ENCODE results near the gene BCAS3. TPM values are rescaled to one million over a fixed set of nuclear protein-coding genes. Genes with fewer than 3 reads are reported as not detected.

BCAS3 gene
- total RNA-seq, 3 donors from 2014 or later: 21.6 to 33.4 (median 32.1) TPM

DNA sequence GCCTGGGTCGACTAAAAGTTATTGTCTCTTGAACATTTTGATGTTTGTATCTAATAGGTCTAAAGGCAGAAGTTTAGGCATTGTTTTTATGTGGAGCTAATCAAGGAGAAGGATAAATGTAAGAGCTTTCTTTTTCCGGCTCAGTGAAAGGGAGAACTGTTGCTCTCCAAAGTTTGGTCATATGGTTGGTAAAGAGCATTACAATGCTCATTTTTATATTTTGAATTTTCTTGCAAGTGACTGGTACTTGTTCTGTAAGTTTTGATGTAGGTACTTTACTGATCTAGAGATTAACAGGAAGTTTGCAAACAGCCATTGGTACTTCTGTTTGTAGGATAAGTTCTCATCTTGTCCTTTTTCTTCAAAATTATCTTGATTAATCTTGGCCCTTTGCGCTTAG, 30.9 kb upstream of the BCAS3 start:
- intact Hi-C loops (cut with DNase I, micrococcal nuclease): no loop called here
- Histone ChIP-seq H3K4me1 (ENCODE audit: low read depth) (no peaks in the 10 kb centered on the region), H3K9me3 (no peaks in the 10 kb centered on the region), H3K36me3 (ENCODE audit: low read depth) (no peaks in the 10 kb centered on the region), H3K4me3 (no peak overlapping the region)
- TF ChIP-seq, protein P1, sequence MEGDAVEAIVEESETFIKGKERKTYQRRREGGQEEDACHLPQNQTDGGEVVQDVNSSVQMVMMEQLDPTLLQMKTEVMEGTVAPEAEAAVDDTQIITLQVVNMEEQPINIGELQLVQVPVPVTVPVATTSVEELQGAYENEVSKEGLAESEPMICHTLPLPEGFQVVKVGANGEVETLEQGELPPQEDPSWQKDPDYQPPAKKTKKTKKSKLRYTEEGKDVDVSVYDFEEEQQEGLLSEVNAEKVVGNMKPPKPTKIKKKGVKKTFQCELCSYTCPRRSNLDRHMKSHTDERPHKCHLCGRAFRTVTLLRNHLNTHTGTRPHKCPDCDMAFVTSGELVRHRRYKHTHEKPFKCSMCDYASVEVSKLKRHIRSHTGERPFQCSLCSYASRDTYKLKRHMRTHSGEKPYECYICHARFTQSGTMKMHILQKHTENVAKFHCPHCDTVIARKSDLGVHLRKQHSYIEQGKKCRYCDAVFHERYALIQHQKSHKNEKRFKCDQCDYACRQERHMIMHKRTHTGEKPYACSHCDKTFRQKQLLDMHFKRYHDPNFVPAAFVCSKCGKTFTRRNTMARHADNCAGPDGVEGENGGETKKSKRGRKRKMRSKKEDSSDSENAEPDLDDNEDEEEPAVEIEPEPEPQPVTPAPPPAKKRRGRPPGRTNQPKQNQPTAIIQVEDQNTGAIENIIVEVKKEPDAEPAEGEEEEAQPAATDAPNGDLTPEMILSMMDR (IDR thresholded peaks at IDR 0.05): no peak
- DNase-seq: no peak
- ATAC-seq: no peak

DNA sequence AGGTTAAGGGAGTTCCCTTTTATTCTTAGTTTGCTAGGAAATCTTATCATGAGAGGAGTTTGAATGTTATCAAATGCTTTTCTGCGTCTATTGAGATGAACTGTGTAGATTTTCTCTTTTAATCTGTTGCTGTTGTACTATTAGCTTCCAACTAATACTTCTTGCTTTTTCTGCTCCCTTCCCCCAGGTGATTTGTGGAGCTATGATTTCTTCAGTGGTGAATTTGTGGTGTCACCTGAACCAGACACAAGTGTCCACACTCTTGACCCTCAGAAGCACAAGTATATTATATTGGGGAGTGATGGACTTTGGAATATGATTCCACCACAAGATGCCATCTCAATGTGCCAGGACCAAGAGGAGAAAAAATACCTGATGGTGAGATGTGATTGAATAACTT, 29.9 kb upstream of the BCAS3 start:
- no peak for ATAC-seq
- no peak for DNase-seq
- Histone ChIP-seq H3K4me3 (no peak overlapping the region), H3K4me1 (ENCODE audit: low read depth) (no peaks in the 10 kb centered on the region), H3K36me3 (ENCODE audit: low read depth) (no peaks in the 10 kb centered on the region), H3K9me3 (no peaks in the 10 kb centered on the region)
- intact Hi-C loops (cut with DNase I, micrococcal nuclease): no loop called here
- TF ChIP-seq, protein P1 (IDR thresholded peaks at IDR 0.05): no peak

DNA sequence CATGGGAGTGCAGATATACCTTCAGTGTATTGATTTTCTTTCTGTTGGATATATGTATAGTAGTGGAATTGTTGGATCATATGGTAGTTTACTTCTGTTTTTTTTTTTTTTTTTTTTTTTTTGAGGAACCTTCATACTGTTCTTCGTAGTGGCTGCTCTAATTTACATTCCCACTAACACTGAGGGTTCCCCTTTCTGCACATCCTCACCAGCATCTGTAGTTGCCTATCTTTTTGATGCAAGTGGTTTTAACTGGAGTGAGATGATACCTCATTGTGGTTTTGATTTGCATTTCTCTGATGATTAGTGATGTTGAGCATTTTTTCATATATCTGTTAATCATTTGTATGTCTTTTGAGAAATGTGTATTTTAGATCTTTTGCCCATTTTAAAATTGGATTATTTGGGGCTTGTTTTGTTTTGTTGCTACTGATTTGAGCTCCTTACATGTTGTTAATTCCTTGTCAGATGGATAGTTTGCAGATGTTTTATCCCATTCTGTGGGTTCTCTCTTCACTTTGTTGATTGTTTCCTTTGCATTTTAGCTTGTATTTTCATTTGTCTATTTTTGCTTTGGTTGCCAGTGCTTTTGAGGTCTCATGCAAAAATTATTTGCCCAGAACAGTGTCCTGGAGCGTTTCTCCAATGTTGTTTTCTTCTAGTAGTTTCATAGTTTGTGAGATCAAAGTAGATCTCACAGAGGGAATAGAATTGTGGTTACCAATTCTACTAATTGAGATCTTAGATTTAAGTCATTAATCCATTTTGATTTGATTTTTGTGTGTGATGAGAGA, 25.0 kb upstream of the BCAS3 start:
- Histone ChIP-seq H3K4me3 (no peak overlapping the region), H3K36me3 (ENCODE audit: low read depth) (no peaks in the 10 kb centered on the region)
- ATAC-seq: peak; percentile 44

DNA sequence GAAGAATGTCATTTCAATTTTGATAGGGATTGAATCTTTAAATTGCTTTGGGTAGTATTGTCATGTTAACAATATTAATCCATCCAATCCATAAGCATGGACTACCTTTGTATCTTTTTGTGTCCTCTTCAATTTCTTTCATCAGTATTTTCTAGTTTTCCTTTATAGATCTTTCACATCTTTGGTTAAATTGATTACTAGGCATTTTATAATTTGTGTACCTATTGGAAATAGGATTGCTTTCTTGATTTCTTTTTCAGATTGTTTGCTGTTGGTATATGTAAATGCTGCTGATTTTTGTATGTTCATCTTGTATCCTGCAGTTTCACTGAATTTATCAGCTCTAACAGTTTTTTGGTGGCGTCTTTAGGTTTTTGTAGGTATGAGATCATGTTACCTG, 24.1 kb upstream of the BCAS3 start:
- Histone ChIP-seq H3K9me3 (no peaks in the 10 kb centered on the region), H3K4me3 (no peak overlapping the region), H3K36me3 (ENCODE audit: low read depth) (no peaks in the 10 kb centered on the region), H3K4me1 (ENCODE audit: low read depth) (no peaks in the 10 kb centered on the region)
- ATAC-seq (no peak), DNase-seq (no peak)
- intact Hi-C loops (cut with DNase I, micrococcal nuclease): no loop called here
- TF ChIP-seq, protein P1 (IDR thresholded peaks at IDR 0.05): no peak

More for the DNA sequence above, 25.0 kb upstream of the BCAS3 start:
- DNase-seq: no peak
- no peaks in the 10 kb centered on the region for H3K4me1 ChIP-seq (ENCODE audit: low read depth)
- H3K9me3 ChIP-seq: no peaks in the 10 kb centered on the region
- intact Hi-C loops (cut with DNase I, micrococcal nuclease): no loop called here
- TF ChIP-seq, protein P1 (IDR thresholded peaks at IDR 0.05): no peak

DNA sequence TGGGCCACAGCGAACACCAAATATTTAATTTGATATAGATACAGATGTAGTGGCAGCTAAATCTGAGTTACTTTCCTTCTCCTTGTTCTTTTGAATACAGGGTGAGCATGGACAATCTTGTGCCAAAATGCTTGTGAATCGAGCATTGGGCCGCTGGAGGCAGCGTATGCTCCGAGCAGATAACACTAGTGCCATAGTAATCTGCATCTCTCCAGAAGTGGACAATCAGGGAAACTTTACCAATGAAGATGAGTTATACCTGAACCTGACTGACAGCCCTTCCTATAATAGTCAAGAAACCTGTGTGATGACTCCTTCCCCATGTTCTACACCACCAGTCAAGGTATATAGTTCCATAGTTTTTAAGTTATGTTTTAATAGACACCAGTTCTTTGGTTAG, 21.2 kb upstream of the BCAS3 start:
- H3K4me1 ChIP-seq (ENCODE audit: low read depth): no peaks in the 10 kb centered on the region
- H3K9me3 ChIP-seq: no peaks in the 10 kb centered on the region
- no peak for DNase-seq
- H3K36me3 ChIP-seq (ENCODE audit: low read depth): no peaks in the 10 kb centered on the region
- H3K4me3 ChIP-seq: no peak overlapping the region
- TF ChIP-seq, protein P1 (IDR thresholded peaks at IDR 0.05): no peak
- ATAC-seq: no peak
- intact Hi-C loops (cut with DNase I, micrococcal nuclease): no loop called here

Data from mucosa of descending colon (tissue), 3 donors.